DMS53 (cell line): ENCODE data around the gene GCSAM.

Experiments used
- DNase-seq: peaks from one replicate; lab custom pipeline; 2025; lab: John Stamatoyannopoulos, UW

Gene GCSAM

DNA sequence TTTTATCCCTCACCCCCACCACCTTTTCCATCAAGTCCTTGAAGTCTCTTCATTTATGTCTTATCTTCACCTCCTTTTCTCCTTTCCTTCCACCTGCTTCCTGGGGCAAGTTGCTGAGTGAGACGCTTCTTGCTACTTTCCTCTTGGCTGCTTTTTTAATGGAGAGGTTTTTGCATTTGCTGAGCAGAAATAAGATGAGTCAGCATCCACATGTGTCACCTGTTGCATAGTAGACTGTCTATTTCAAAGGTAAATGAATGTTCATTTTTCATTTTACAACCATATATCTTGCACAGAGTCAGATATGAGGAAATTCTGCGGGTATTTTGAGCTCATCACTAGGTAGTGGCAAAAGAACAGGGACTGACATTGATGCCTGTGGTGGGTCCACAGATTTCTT, 28.3 kb downstream of the GCSAM start:
- DNase-seq, result no peak

DNA sequence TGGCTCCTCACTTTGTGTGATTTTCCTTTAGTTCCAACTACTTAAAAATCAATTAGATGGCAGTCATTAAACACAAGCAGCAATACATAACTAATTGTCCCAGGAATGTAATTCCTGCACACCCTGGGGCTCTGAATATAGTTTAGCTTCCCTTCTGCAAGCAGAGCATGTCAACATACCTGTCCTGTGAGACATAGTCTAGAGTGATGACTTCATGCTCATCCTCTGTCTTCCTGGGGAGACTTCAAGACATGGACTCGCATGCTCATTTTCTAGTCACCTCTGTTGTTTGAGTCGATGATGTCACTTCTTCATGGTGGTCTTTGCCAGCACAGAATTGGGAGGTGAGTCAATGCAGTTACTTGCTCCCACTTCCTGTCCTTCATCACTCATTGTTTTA, 31.1 kb downstream of the GCSAM start:
- DNase-seq, result no peak

DNA sequence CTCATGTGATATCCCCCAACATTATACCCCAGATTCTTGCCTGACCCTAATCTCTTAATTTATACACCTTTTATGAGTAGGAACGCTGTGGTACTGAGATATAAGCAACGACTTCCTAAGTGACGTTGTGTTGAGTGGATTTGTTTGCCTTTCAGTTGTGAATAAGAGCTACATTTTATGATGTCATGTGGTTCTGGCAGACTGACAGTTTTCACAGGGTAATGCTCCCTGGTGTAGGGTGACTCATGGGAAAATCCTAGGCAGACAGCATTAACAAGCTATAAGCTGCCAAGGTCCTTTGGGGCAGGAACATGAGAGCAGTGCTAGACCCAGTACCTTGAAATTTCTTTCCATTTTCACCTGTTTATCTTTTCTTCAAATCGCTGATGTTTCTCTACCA, 35.7 kb downstream of the GCSAM start:
- peak; percentile 96 for DNase-seq

DNA sequence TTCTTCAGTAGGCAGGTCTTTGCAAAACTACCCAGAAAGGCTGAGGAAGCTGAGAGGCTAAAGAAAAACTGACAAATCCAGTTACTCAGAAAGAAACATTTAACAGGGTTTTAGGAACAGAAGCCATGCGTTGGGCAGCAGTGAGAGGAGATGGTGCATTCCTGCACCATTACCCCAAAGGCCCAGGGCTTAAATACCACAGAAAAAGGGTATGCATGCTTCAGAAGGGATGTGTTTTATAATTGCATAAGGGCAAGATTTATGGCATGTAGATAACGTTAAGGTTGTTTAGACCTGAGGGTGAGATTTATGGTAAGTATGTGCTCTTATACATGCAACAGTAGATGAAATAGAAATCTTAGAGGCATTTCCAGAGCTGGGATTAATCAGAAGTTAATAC, 36.9 kb downstream of the GCSAM start:
- DNase-seq, result no peak

DNA sequence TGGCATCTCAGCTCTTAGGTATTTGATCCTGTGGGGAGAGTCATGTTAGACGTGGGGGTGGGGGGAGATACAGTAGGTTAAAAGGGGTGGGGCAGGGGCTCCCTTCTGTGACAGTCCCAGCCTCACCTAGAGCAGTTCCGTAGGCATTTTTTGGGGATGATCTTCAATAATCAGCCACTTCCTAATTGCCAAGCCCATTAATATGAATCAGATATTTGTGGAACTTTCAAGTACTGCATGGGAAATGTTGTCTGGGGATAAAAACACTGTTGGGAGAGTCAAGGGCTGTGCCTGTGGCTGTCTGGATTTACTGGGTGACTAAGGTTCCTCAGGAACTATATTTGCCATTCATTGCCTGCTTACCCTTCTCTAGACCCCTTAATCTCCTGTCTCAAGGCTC, 37.3 kb downstream of the GCSAM start:
- no peak for DNase-seq

DNA sequence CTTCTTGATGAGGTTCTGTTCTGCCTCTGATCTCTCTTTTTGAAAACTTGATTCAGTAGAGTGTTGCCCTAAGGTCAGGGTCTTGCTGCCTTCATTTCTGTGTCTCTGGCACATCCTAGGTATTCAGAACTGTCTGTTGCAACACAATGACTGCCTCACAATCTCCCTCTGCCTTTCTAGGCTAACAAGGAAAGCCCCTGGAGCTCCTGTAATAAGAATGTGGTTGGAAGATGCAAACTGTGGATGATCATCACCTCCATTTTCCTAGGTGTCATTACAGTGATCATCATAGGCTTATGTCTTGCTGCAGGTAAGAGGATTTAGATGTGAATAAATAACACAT, 39.9 kb downstream of the GCSAM start:
- no peak for DNase-seq

DNA sequence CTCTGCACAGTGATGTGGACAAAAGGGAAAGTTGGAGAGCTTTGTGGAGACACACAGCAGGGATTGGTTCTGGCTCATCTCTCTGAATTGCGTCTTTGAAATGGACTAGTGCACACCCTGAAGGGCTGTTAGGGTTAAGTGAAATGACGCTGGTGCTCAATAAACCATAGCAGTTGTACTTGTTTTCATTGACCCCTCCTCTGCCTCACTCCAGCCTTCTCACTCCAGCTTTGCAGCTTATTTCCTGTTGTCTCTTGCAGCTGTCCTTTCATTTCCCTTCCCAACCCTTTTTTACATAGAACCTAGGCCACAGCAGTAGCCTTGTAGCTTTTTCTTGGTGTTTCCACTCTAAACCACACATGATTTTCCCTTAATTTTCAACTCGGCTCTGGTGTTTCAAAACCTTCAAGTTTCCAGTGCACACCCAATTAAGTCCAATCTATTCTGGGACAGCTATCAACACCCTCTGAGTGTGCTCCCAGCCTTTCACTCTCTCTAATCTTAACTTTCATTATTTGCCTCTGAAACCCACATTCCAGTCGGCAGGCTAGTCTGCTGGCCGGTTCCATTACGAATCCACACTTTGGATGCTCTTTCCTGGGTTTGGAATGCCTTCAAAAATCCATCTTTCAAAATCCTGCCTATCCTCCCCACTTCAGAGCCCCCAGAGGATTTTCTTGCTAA, 40.4 kb downstream of the GCSAM start:
- DNase-seq, result peak; percentile 88

DNA sequence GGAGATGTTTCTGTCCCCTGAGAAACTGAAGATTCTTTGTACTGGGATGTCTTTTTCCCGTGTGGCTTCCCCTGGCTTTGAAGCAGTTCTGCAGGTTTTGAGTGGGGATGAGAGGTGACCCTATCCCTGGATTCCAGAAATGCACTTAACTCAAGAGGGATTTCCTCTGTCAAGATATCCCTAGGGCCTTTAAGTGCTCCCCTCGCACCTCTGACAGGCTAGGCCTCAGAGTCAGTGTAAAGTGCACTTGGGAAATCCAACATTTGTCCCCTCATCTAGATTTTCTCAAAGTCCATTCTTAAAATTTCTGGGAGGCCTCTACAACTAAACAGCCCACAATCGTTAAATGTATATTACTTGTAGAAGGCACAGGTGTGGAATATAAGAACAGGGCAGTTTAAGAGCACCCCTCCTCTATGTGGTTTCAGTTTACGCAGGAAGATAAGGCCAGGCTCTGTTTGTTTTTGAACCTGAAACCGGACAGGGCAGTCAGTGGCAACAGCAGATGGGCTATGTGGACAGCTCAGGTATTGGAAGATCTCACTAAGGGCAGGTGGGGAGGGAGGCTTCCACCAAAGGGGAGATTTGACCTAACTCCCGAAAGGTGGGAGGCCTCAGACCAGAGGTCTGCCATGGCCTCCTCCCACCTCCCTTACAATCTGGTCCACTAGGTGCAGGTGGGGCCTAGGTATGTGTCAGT, 42.0 kb downstream of the GCSAM start:
- peak; percentile 91 for DNase-seq

DNA sequence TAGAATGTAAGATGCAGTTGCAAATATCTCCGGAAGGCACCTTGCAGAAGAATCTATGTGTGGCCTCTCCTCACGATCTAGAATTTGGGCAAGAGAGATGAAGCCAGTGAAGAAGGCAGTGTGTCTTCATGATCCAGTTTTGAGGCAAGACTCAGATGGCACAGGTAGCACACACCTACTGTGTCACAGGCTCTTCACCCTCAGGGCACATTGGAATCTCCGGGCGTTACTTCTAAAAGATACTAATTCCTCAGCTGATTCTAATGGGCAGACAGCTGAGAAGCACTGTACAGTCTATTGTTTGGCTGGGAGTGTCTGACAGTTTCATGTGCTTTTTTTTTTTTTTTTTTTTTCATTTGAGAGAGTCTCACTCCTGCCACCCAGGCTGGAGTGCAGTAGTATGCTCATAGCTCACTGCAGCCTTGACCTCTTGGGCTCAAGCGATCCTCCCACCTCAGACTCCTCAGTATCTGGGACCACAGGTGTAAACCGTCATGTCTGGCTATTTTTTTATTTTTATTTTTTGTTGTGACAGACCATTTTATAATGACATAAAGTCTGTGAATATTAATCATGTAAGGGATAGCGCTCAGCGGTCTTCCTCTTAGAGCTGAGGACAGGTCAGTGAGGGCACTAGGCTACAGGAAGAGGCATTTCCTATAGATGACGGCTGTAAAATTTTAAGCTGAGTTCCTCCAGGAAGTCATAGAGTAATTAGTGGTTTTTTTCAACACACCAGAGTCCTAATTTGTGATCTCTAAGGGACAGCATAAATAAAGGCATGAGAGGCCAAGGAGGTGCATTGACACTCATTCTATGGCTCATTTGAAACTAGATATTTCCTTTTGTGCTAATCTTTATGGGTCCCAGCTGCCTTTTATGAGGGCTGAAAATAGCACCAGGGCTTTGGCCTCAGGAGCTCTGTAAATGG, 42.8 kb downstream of the GCSAM start:
- peak; percentile 80 for DNase-seq

DNA sequence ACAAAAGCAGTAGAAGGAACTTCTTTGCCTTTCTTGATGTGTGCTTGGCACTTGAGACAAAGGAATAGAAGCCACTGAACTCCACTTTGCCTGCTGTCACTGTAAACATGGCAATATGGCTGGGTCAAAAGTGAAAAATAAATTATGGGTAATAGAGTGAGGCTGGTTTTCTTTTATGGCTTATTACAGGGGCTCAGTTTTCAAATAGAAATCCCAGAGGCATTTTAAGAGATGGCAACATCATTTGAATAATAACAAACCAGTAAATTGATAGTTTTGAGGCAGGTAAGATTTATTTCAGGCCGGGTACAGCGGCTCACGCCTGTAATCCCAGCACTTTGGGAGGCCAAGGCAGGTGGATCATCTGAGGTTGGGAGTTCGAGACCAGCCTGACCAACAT, 44.1 kb downstream of the GCSAM start:
- no peak for DNase-seq

DNA sequence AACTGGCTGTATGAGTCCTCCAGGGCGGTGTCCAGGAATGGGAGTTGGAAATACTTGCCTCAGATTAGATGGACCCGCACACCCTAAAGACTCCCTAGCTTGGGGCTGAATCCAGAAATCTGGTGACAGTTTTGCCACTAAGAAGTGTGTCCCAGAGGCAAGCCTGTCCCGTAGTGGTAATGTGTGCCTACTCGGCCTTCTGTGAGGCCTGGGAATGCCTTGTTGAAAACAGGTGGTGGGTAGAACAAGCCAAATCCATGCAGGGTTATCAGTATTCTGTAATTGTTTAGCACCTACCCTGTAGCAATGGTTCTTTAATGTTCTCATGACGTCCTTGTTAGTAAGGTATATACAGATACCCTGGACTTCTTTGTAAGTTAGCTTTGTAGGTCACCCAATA, 45.3 kb downstream of the GCSAM start:
- peak; percentile 38 for DNase-seq

DNA sequence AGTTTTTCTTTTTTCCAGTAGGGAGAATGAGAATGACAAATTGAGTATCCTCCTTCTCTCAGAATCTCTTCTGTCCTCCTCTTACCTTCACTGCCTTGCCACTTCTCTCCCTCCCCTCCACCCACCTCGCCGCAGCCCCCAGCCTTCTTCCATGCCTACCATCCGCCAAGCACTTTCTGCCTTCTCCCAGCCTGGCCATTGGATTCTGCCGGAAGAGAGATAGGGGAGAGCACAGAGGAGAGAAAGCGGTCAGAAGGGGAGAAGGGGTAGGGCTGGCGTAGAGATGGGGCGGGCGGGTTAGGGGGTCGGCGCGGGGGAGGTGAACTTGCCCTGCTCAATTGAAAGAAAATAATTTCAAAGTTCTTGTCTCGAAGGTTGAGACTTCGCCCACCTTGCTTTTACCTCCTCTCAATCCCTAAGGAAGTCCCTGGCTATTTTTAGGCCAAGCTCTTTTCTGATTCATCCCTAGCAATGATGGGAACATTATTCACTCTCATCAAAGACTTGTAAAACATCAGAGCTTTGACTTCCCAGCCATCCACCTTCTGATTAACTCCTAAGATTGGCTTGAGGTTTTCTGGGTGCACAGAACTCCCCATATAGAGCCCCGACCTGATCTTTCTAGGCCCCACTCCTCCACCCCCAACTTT, 46.0 kb downstream of the GCSAM start:
- peak; percentile 38 for DNase-seq

DNA sequence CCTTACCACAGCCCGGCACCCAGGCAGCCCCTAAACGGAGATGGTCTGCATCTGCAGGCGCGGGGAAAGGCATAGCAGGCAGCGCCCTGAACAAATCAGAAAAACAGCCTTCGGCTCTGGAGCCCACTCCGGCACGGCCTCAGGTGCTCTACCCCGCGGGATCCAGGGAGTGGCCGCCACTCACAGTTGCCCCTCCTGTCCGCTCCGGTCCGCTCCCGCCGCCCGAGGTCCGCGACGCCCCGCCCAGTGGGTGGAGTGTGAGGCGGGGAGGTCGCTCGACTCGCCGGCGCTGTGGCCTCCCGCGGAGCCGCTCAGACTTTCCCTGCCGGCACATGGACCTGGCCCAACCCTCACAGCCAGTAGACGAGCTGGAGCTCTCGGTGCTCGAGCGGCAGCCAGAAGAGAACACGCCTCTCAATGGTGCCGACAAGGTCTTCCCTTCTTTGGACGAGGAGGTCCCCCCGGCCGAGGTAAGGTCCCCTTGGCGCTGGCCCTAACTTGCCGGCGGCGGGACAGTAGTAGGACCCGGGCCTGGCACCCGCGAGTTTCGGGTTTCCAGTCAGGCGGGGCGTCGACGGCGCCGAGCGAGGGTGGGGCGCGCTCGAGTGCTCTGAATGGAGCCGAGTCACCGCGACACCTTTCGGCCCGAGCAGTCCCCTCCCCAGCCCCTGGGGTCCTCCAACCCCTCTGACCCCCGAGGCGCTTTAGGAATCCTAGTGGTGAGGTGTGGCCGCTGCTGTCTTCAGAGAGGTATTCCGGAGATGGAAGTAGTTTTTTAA, 46.8 kb downstream of the GCSAM start, which contains the start of gene C3orf52:
C3orf52 (plus strand) TSS at position 314 of the 779 bp plus-strand sequence; CDS start at position 333, 19 bp downstream.
- DNase-seq, result peak; percentile 93

DNA sequence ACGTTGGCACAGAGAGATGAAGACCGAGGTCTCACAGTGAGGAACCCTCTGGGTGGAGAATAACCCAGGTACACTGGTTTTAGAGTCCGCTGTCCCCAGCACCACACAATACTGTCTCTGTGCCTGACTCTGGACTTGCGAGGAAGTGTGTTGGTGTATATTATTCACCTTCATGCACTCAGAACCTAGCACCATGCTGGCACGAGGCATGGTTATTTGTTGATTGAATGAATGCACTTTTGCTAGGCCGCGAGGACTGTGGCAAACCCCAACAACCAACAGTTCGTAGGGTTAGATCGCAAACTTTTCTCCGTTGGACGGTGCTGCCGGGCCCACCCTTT, 47.3 kb downstream of the GCSAM start:
- DNase-seq, result peak; percentile 64

DNA sequence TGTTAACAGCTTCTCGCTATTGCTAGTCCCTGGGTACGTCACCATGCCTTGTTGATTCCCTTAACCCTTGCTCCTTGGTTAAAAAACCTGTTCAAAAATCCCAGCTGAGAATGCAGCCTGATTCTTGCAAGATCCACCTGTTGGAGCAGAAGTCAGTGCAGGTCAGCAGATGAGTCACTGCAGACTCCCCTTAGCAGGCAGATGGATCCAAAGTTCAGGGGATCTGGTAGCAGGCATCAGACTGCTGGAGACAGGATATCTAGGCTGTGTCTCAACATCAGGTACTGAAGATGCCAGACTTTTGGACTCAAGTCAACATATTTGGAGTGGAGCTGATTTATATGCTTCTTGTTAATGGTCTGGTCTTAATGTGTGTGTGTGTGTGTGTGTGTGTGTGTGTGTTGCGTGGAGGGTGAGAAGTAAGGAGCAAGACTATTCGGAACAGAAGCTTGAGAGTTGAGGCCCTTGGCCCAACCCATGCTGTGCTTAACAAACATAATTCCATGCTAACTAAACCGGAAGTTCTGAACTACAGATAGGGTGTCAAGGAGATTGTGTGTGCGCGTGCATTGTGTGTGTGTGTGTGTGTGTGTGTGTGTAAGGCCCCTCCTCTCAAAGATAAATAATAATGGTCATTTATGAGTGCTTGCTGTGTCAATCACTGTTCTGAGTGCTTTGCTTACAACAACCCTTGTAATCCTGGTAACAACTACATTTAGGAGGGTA, 47.9 kb downstream of the GCSAM start:
- peak; percentile 64 for DNase-seq

DNA sequence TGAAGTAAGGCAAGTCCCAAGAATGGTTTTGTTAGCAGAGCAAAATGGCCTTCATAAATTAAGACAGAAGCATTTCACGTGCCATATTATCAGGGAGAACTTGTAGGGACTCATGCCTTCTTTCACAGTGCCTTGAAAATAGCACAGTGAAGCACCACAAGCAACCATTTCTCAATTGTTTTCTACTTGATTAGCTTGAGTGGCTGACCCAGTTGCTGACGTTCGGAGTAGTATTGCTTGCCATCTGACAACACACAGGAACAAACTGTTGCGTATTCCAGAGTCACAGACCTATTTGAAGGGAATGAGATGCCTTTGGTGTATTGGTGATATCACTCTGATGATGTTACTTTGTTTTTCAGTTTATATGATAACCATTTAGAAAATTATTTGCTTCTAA, 49.8 kb downstream of the GCSAM start:
- no peak for DNase-seq

DNA sequence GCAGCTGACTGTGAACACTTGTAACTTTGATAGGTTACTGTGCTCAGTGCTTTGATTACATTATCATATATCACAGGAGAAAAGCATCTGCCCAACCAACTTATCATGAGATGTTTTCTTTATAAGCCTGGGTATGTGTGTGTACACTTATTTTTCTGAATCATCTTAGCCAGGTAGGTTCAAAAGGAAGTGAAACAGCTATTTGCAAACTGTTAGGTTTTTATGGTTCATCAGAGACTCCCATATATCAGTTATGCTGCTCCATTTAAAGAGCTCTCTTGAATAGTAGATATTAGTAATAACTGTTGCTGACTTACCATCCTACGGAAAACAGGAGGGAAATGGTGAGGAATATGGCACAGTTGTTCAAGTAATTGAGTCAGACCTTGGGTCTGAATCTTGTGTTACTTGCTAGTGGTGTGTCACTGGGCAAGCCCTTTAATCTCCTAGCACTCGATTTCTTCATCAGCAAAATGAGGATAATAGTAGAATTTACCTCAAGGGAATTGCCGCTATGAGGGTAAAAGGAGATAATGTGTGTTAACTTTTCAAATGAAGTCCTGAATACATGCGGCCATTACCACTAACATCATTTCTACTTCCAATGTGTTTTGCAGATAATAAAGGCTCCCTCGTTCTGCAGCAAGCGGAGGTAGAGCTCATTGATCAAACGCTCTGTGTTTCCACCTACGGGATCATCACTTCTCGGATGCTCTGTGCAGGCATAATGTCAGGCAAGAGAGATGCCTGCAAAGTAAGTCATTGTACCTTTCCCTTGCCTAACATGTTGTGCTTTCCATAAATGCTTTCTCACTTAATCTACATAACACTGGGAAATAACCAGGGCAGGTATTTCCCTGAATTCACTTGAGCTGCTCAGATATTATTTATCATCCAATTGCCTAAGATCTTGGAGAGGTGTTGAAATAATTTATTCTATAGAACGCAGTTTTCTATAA, 54.6 kb downstream of the GCSAM start:
- no peak for DNase-seq

DNA sequence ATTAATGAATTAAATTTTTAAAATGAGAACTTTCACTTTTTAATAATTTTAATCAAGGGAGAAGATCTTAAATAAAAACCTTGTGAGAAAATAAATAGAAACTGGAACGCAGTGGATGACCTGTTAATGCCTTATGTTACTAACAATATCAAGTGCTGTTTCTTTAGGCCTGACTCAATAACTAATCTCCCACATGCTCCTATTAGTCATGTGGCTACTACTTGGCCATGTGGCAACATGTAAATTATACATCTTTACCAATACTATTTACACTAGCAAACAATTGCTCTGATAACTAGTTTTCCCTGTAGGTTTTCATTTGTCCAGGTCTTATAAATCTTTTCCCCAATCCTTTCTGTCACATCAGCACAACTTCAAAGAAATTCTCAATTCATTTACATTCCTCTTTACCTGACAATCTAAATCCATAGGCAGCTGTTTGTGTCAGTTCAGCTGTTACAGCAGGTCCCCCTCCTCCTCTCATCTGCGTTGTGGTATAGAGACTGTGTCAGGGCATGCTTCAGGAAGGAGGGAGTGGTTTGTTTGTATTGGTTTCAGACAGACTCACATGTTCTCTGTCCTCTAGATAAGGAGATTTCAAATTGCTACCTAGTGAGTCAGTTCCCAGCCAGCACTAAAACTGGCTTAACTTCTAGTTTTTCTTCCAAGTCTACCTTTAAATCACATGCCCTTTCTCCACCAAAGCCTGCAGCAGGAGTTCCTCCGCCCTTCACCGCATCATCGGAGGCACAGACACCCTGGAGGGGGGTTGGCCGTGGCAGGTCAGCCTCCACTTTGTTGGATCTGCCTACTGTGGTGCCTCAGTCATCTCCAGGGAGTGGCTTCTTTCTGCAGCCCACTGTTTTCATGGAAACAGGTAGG, 58.2 kb downstream of the GCSAM start:
- peak; percentile 92 for DNase-seq

DNA sequence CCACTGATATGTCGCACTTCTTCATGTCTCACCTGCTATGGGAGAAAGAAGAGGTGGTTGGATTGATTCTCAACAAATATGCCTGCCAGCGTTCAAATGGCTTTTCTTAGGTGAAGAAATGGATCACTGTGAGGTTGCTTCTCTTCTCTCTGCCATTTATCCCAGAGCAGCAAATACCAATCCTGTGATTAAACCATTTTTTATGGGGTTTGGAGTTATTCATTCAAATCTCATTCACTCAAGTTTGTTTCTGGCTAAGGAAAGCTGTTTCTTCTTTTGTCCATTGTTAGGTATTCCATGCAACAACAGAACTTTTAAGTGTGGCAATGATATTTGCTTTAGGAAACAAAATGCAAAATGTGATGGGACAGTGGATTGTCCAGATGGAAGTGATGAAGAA, 59.0 kb downstream of the GCSAM start:
- DNase-seq, result no peak
